HG03469 (cell line): Measurements from ENCODE around the gene CREB3L2.

Experiments used
- ATAC-seq: cut with Tn5 transposase; IDR thresholded peaks from one replicate; pipeline ENCODE4 v1.9.1; 2021; ENCODE audit warnings: mild to moderate bottlenecking, moderate library complexity, moderate number of reproducible peaks; ENCODE audit not compliant: unreplicated experiment

The CREB3L2 gene

DNA sequence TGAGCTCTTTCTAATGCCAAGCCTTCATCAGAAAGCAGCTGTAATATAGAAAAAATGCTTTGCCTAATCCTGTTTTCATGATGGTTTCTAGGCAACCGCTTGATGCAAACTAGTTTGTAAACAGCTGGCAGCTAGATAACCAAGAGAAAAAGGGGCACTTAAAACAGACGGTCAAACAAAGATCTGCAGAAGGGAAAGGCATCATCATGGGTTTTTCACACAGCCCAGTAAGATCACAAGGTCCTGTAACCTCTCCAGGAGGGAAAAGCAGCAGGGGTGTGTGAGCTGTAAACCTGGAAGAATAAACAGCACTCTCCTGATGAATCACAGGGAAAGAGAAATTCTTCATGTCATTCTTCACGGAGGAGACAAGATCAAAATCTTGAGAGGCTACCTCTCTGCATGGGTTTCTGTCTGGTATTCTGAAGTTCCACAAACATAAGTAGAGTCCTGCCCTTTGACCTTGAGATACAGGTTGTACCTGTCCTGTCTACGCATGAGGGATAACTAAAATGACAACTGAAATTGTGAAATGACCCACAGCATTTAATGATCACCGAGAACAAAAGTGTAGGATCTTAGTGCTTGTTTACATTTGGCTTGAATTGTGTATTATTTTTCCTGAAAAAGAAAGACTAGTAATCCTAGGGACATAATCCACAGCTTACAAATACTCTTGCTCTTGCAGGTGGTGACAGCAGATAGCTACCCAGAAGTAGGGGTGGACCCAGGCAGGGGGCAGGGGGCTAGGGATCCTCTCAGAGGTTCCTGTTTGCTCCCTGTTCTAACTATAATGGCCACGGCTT, 48.0 kb downstream of the CREB3L2 start:
- no peak for ATAC-seq

DNA sequence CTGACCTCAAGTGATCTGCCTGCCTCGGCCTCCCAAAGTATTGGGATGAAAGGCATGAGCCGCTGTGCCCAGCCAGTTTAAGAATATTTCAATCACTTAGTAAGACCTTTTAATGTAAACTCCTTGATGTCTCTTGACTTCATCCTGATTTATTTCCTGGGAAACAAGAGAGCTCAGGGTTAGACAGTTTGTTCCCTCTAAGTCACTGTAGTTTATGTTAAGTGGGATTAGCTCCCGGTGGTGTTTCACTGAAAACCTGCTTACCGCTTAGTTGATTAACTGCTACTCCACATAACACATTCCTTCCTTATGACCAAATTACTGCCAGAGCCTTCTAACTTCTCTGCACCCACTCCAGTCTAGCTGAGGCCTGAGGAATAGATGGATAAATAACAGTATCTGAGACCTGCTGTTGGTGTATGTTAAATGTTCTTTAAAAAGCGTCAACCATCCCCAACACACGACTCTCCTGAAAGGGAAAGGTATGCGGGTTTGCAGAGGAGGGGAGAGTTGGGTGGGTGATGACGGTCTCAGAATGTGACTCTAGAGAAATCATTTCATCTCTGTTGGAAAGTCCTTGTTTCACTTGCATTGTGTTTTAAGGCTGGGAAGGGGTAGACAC, 48.7 kb downstream of the CREB3L2 start:
- ATAC-seq = no peak

DNA sequence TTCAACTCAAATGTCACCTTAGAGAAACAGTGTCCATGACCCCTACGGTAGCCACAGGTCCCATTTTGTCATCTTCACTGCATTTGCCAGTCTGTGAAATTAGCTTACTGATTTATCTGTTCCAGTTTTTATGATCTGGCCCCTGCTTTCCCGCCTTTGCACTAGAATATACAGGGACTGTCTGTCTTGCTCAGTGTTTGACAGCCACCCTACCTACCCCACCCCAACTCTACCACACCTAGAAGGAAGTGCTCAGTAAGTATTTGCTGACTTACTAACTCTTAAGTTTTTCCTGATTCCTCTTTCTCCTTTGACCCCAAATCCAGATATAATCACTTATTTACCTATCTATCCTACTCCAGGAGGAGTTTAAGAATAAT, 49.5 kb downstream of the CREB3L2 start:
- ATAC-seq = no peak

DNA sequence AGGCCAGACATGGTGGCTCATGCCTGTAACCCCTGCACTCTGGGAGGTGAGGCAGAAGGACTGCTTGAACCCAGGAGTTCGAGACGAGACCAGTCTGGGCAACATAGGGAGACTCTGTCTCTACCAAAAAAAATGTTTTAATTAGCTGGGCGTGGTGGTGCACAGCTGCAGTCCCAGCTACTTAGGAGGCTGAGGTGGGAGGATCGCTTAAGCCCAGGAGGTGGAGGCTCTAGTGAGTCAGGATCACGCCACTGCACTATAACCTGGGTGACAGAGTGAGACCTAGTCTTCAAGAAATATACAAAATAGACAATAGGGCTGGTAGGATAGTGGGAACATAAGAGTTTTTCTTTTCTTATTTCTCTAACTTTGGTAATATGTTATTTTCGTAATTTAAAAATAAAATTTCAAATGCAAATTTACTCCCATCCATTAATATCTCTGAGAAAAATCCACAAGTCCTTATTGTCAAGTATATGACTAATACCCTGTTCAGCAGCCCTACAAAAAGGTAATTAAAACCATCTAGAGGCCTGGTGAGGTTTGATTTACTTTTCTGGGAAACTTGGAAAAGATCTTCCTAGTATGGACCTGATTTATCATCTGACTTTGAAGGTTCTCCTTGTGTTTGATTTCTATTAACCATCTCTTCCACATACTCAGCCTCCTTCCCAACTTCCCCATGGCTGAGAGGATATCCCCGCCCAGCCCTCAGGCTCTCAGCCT, 50.0 kb downstream of the CREB3L2 start:
- ATAC-seq = no peak

DNA sequence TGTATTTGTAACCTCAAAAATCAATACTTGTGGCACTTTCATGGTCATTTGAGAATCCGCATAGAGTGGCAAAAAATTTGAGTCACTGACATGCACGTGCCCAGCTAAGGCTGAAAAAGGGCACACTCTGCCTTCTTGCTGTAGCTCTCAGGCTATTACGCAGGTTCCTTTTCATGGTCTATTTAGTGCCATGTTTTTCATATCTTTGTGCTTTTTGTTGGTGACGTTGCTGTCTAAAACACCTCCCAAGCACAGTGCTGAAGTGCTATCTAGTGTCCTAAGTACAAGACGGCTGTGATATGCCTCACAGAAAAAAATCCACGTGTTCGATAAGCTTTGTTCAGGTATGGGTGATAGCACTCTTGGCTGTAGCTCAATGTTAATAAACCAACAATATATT, 50.9 kb downstream of the CREB3L2 start:
- no peak for ATAC-seq

GRCh38 chr7:137950263-137950621, 51.6 kb downstream of the CREB3L2 start:
- ATAC-seq = no peak

DNA sequence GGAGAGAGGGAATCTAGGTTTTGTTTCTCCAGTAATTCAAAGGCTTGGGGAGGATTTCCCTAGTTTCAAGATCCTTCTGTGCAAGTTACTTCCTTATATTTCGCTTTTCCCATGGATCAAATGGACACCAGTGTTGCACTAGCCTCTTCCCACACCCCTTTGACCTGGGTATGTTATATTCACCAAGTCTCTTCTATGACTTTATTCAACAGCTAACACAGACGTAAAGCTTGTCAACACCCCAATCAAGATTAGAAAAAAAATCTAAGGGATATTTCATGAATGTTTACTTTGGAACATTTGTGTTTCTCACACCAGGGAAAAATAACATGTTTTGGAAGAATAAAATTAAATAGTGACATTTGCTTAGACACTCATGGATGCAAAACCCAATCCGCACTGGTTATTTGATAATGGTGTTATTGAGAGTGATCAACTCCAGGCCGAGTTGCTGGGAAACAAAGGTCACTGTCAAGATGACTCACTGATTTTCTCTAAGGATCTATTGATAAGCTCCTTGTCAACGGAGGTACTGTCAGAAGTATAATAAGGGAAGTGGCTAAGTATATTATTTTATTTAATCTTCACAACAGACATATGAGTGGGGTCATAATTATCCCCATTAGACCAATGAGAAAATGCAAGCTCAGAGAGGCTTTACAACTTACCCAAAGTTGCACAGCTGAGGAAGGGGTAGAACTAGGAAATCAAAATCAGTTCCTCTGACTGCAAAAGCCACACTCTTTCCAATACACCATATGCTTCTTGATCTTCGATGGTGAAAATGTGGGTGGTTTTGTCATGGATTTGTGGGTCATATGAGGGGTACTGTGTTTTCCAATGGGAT, 52.2 kb downstream of the CREB3L2 start:
- ATAC-seq = no peak

DNA sequence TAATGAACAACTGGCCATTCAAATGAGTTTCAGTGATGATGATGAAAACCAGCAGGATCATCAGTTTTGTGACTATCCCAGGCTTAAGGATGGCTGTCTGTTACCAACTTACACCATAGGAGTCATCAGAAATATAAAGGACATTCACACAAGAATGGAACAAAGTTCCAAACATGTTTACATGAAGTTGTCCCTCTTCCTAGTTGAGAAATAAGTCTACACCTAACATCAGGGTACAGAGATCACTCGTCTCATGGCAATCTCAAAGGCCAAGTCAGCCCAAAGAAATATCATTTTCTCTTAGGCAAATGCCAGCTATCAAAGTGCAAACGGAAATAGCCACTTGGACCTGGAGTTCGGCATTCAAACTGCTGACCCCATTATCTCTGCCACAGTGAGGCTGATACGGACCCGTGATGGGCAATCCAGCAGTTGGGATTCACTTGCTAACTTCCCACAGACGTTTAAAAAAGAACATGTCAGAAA, 53.0 kb downstream of the CREB3L2 start:
- ATAC-seq = no peak

- no peak for ATAC-seq
These were observed 53.6 kb downstream of the CREB3L2 start for GRCh38 chr7:137948083-137948844.

- ATAC-seq = no peak
These were observed 54.8 kb downstream of the CREB3L2 start for GRCh38 chr7:137947046-137947445.

DNA sequence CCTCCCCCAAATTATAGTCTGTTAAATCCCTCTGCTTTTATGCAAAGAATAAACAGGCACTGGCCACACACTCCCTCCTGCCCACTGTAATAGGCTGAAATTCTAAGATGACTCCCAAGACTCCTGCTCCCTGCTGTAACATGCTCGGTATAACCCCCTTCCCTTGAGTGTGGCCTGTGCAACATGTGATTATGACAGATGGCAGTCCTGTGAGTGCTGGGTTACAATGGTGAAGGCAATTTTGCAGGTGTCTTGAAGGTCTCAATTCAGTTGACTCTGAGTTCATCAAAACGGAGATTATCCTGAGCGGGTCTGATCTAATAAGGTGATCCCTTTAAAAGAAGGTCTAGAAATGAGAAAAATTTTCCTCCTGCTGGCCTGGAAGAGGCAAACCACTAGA, 55.9 kb downstream of the CREB3L2 start:
- ATAC-seq = no peak

DNA sequence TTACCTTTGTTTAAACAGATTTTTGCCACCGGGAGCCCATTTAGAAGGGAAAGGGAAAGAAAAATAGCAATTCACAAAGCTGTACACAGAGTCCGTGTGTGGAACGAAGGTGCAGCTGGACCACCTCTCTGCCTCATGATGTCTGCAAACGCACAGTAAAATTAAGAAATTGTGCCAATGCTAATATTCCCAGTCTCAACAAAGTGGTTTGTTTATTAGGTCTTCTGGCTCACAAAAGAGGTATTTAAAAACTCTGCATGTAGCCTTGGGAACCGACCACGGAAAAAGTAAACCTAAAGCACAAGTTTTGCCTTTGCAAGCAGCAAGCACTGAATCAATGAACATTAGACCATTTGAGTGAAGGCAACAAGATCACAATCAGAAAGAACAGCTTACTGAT, 57.7 kb downstream of the CREB3L2 start:
- ATAC-seq = no peak

GRCh38 chr7:137943132-137943551, 58.7 kb downstream of the CREB3L2 start:
- no peak for ATAC-seq

- no peak for ATAC-seq
These were observed 59.3 kb downstream of the CREB3L2 start for GRCh38 chr7:137942484-137943115.

- ATAC-seq = no peak
These were observed 61.0 kb downstream of the CREB3L2 start for GRCh38 chr7:137940656-137941518.

DNA sequence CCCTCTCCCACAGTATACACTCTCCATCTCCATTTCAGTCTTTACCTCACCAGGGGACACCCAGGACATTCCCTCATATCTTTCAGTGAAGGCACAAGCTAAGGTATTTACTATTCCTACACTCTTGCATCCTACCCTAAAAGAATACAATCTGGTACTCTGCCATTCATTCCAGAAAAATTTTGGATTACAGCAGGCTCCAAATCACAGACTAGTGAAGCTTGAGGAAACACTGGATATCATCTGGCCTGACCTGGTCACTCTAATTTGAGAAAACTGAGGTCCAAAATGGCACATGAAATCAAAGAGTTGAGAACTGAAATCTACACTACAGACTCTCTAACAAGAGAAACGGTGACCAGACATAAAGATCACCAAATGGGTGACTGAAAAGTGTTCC, 61.7 kb downstream of the CREB3L2 start:
- no peak for ATAC-seq

DNA sequence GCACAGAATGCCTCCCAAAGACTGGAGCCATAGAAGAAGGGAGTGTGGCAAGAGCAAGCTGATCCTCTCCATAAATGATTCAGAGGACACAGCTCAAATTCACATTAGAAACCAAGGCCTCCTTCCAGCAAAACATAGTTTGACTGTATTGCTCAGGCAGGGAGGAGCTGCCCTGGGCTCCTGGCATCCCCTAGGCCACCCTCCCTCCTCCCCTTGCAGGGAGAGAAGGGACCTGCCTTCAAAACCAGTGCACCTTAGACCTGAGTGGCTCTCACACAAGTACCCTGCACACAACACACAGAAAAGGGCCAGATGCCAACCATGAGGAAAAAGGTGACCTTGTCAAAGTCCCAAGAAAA, 64.7 kb downstream of the CREB3L2 start:
- ATAC-seq = no peak

DNA sequence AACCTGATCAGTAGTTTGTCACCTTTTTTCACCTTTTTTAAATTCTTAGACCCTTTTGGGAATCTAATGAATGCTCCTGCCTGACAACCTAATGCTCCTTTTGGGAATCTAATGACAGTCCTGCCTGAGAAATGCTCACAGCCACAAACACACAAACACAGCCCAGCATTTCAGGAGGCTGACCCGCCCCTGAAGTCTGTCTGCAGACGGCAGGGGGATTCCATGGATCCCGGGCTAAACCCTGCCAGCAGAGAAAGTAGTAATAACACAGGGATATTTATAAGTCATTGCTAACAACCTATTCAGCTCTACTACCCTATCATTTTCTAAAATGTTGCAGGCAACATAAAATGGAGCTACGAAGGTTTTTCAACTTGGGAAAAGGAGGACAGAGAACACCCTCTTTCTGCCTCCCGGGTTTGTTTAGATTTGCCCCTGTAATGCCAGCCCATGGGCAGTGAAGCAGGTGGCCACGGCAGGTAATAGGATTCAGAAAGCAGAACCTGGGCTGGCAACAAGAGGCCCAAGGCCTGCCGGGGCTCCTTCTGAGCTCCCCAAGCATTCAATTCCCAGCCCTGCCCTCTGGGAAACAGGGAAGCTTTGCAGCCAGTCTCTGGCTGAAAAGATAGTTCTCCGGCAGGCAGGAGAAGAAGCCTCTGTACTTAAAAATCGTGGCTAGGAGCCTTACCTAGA, 65.2 kb downstream of the CREB3L2 start:
- no peak for ATAC-seq
